Karpas-422 (cell line): ENCODE measurements around the gene KATNAL1. TPM values are rescaled to one million over a fixed set of nuclear protein-coding genes. Genes with fewer than 3 reads are reported as not detected.

Experiments
- DNase-seq: peaks from one replicate; pipeline ENCODE4 v3.0.0-alpha.2; 2015
- H2AFZ ChIP-seq: fragments of 200-600 bp; sonication (generic); 2 replicates; pipeline ENCODE4 v1.6.1; 2014; ENCODE audit warnings: antibody characterized with exemption, low read length, mixed read lengths
- H3K27ac ChIP-seq: fragments of 200-600 bp; sonication (generic); 2 replicates; pipeline ENCODE4 v1.5.1; 2014; ENCODE audit warnings: mild to moderate bottlenecking, low read length, moderate library complexity
- H3K27me3 ChIP-seq: fragments of 200-600 bp; sonication (generic); 2 replicates; pipeline ENCODE4 v1.6.1; 2014; ENCODE audit warnings: low read length, mixed read lengths
- H3K36me3 ChIP-seq: fragments of 200-600 bp; sonication (generic); 2 replicates; pipeline ENCODE4 v1.6.1; 2014; ENCODE audit warnings: low read length, mixed read lengths; ENCODE audit not compliant: insufficient read depth
- H3K4me1 ChIP-seq: fragments of 200-600 bp; sonication (generic); 2 replicates; pipeline ENCODE4 v1.6.1; 2014; ENCODE audit warnings: mild to moderate bottlenecking, low read length, mixed read lengths
- H3K4me2 ChIP-seq: fragments of 200-600 bp; sonication (generic); 2 replicates; pipeline ENCODE4 v1.6.1; 2014; ENCODE audit warnings: low read length, low read depth, mild to moderate bottlenecking; ENCODE audit not compliant: poor library complexity, severe bottlenecking
- H3K4me3 ChIP-seq: fragments of 200-600 bp; sonication (generic); 2 replicates; pipeline ENCODE4 v1.5.1; 2014; ENCODE audit warnings: mild to moderate bottlenecking, antibody characterized with exemption, low read length, mixed read lengths
- H3K79me2 ChIP-seq: fragments of 200-600 bp; sonication (generic); 2 replicates; pipeline ENCODE4 v1.6.1; 2014; ENCODE audit warnings: mild to moderate bottlenecking, low read length, mixed read lengths
- H3K9ac ChIP-seq: fragments of 200-600 bp; sonication (generic); 2 replicates; pipeline ENCODE4 v1.6.0; 2014; ENCODE audit warnings: low read length
- H3K9me2 ChIP-seq: fragments of 200-600 bp; sonication (generic), shearing (Covaris generic); replicated peaks from 2 replicates; pipeline ENCODE4 v1.6.0; 2014; ENCODE audit warnings: mild to moderate bottlenecking, low read length, moderate library complexity; ENCODE audit not compliant: insufficient read depth
- H3K9me3 ChIP-seq: fragments of 300-700, 200-600 bp; sonication (generic); 2 replicates; pipeline ENCODE4 v1.6.1; 2014; ENCODE audit warnings: low read length, mixed read lengths
- H4K20me1 ChIP-seq: fragments of 200-600 bp; sonication (generic); 2 replicates; pipeline ENCODE4 v1.6.1; 2014; ENCODE audit warnings: mild to moderate bottlenecking, antibody characterized with exemption, low read length, low read depth; ENCODE audit not compliant: insufficient read depth
- total RNA-seq: library from RNA; depleted of rRNA; stranded (reverse); fragments of >200 nt; shearing (Covaris generic); gene quantifications from 2 replicates; pipeline ENCODE4 v1.2.3, GENCODE V29; 2014; ENCODE audit warnings: low replicate concordance

The KATNAL1 gene
- total RNA-seq, 1 experiment from 2014 or later, result 35.6 TPM

- Histone ChIP-seq H3K4me1 (peaks cover 53% of the 10 kb centered on the region), H3K27ac (no peak overlapping the region), H3K9me2 (no peaks in the 10 kb centered on the region), H3K79me2 (no peaks in the 10 kb centered on the region), H3K9me3 (no peaks in the 10 kb centered on the region), H3K4me3 (no peak overlapping the region), H3K4me2 (peak overlapping the region; percentile 39), H4K20me1 (no peaks in the 10 kb centered on the region), H3K9ac (no peak overlapping the region), H2AFZ (no peak overlapping the region), H3K27me3 (no peaks in the 10 kb centered on the region), H3K36me3 (no peaks in the 10 kb centered on the region)
- no peak for DNase-seq
These were observed 6.0 kb upstream of the KATNAL1 start for GRCh38 chr13:30313311-30313710.

- no peak overlapping the region for H3K27ac ChIP-seq
- no peaks in the 10 kb centered on the region for H3K36me3 ChIP-seq
- peak overlapping the region; percentile 39 for H3K4me2 ChIP-seq
- H4K20me1 ChIP-seq, result no peaks in the 10 kb centered on the region
- no peak overlapping the region for H3K9ac ChIP-seq
- DNase-seq, result no peak
- H3K9me2 ChIP-seq, result no peaks in the 10 kb centered on the region
- no peaks in the 10 kb centered on the region for H3K9me3 ChIP-seq
- H3K79me2 ChIP-seq, result no peaks in the 10 kb centered on the region
- H3K4me3 ChIP-seq, result no peak overlapping the region
- no peak overlapping the region for H2AFZ ChIP-seq
- no peaks in the 10 kb centered on the region for H3K27me3 ChIP-seq
- H3K4me1 ChIP-seq, result peaks cover 53% of the 10 kb centered on the region
These were observed 5.6 kb upstream of the KATNAL1 start for GRCh38 chr13:30312904-30313303.

GRCh38 chr13:30308548-30308947 is 1.2 kb upstream of the KATNAL1 start:
- Histone ChIP-seq H3K27me3 (no peaks in the 10 kb centered on the region), H3K9ac (no peak overlapping the region), H3K9me3 (no peaks in the 10 kb centered on the region), H3K79me2 (peaks cover 28% of the 10 kb centered on the region), H3K36me3 (no peaks in the 10 kb centered on the region), H3K4me3 (0 out of 2 replicates have a peak overlapping the region, but pooled peaks have one; percentile 86), H4K20me1 (no peaks in the 10 kb centered on the region), H3K4me1 (peaks cover 60% of the 10 kb centered on the region), H3K4me2 (peak overlapping the region; percentile 91), H3K9me2 (no peaks in the 10 kb centered on the region), H3K27ac (no peak overlapping the region; the same call in 1 of the 2 replicates), H2AFZ (no peak overlapping the region)
- no peak for DNase-seq

DNA sequence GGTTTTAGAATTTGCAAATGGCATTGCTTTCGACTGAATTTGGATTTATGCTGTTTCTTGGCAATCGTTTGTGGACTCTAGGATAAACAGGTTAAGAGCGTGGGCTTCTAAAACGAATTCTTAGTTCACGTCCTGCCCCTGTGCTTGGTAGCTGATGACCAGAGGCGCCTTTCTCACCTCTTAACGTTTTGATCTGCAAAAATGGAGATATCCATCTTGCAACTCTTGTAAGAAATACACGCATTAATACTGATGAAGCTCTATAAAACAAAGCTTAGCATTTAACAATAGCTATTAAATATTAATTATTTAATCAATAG is 580 bp upstream of the KATNAL1 start:
- peaks cover 34% of the 10 kb centered on the region for H3K79me2 ChIP-seq
- H2AFZ ChIP-seq, result peak overlapping the region; percentile 47
- H3K27ac ChIP-seq, result peak overlapping the region; percentile 91
- no peaks in the 10 kb centered on the region for H3K9me2 ChIP-seq
- H4K20me1 ChIP-seq, result no peaks in the 10 kb centered on the region
- peak overlapping the region; percentile 94 for H3K9ac ChIP-seq
- no peaks in the 10 kb centered on the region for H3K36me3 ChIP-seq
- peak overlapping the region; percentile 86 for H3K4me3 ChIP-seq
- peak overlapping the region; percentile 91 for H3K4me2 ChIP-seq
- no peaks in the 10 kb centered on the region for H3K27me3 ChIP-seq
- no peaks in the 10 kb centered on the region for H3K9me3 ChIP-seq
- peaks cover 60% of the 10 kb centered on the region for H3K4me1 ChIP-seq
- DNase-seq, result peak; percentile 65

- H3K9ac ChIP-seq, result peak overlapping the region; percentile 94
- peak overlapping the region; percentile 91 for H3K4me2 ChIP-seq
- H3K27me3 ChIP-seq, result no peaks in the 10 kb centered on the region
- H3K36me3 ChIP-seq, result no peaks in the 10 kb centered on the region
- H3K4me1 ChIP-seq, result peaks cover 60% of the 10 kb centered on the region
- H3K9me3 ChIP-seq, result no peaks in the 10 kb centered on the region
- peak overlapping the region; percentile 86 for H3K4me3 ChIP-seq
- peak overlapping the region; percentile 91 for H3K27ac ChIP-seq
- H4K20me1 ChIP-seq, result no peaks in the 10 kb centered on the region
- DNase-seq, result peak; percentile 97
- peaks cover 45% of the 10 kb centered on the region for H3K79me2 ChIP-seq
- peak overlapping the region; percentile 47; the same call in 1 of the 2 replicates for H2AFZ ChIP-seq
- no peaks in the 10 kb centered on the region for H3K9me2 ChIP-seq
These were observed 573 bp downstream of the KATNAL1 start for GRCh38 chr13:30306762-30307193.

DNA sequence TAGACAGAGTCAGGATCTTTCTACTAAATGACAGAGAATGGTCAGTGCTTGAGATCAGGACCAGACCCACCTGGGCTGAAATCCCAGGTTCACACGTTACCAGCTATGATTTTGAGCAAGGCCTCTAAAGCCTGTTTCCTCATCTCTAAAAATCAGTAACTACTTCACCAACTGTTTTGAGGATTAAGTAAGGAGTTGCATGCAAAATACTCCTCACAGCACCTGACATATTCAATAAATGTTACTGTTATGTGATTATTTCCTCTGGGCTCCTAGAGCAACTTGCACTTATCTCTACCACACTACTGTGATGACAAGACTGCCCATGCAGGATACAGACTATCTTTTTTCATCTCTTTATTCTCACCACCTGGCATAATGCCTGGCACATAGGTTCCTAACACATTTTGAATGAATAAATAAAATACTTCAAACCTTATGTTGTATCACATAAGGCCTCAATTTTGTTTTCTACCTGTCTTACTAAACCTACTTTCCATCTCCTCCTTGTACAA is 1.8 kb downstream of the KATNAL1 start:
- Histone ChIP-seq H2AFZ (no peak overlapping the region), H3K4me2 (peak overlapping the region; percentile 91), H3K4me3 (peak overlapping the region; percentile 86), H3K4me1 (peaks cover 63% of the 10 kb centered on the region), H3K9me3 (no peaks in the 10 kb centered on the region), H3K27ac (peak overlapping the region; percentile 91), H4K20me1 (no peaks in the 10 kb centered on the region), H3K36me3 (peaks cover under 1% of the 10 kb centered on the region; the same call in 1 of the 2 replicates), H3K9me2 (no peaks in the 10 kb centered on the region), H3K79me2 (peaks cover 58% of the 10 kb centered on the region), H3K27me3 (no peaks in the 10 kb centered on the region), H3K9ac (peak overlapping the region; percentile 94)
- DNase-seq, result peak; percentile 70

GRCh38 chr13:30303269-30303668 is 4.1 kb downstream of the KATNAL1 start:
- Histone ChIP-seq H3K27ac (peak overlapping the region; percentile 91), H3K9ac (peak overlapping the region; percentile 94), H3K4me1 (peaks cover 62% of the 10 kb centered on the region), H3K9me2 (no peaks in the 10 kb centered on the region), H3K4me3 (peak overlapping the region; percentile 86), H3K79me2 (peaks cover 81% of the 10 kb centered on the region), H2AFZ (no peak overlapping the region), H4K20me1 (no peaks in the 10 kb centered on the region), H3K4me2 (peak overlapping the region; percentile 91), H3K36me3 (peaks cover 8% of the 10 kb centered on the region; the same call in 1 of the 2 replicates), H3K27me3 (no peaks in the 10 kb centered on the region), H3K9me3 (no peaks in the 10 kb centered on the region)
- DNase-seq, result peak; percentile 56

GRCh38 chr13:30301827-30302226 is 5.5 kb downstream of the KATNAL1 start:
- Histone ChIP-seq H3K27ac (peak overlapping the region; percentile 91; the same call in 1 of the 2 replicates), H3K36me3 (peaks cover 8% of the 10 kb centered on the region; the same call in 1 of the 2 replicates), H2AFZ (no peak overlapping the region), H3K9ac (peak overlapping the region; percentile 94; the same call in 1 of the 2 replicates), H3K27me3 (no peaks in the 10 kb centered on the region), H3K79me2 (peaks cover 95% of the 10 kb centered on the region), H3K9me3 (no peaks in the 10 kb centered on the region), H3K4me1 (peaks cover 53% of the 10 kb centered on the region), H3K9me2 (no peaks in the 10 kb centered on the region), H3K4me2 (peak overlapping the region; percentile 91), H4K20me1 (no peaks in the 10 kb centered on the region), H3K4me3 (0 out of 2 replicates have a peak overlapping the region, but pooled peaks have one; percentile 86)
- DNase-seq, result peak; percentile 57
